Measurements from ENCODE around the gene PRSS48. TPM values are rescaled to one million over a fixed set of nuclear protein-coding genes. Genes with fewer than 3 reads are reported as not detected.
"Not testable (repeated sequence)": the region's sequence is repeated elsewhere in the genome, so short reads cannot be mapped to it uniquely, and the experiment has no call there.

PRSS48 gene, protein sequence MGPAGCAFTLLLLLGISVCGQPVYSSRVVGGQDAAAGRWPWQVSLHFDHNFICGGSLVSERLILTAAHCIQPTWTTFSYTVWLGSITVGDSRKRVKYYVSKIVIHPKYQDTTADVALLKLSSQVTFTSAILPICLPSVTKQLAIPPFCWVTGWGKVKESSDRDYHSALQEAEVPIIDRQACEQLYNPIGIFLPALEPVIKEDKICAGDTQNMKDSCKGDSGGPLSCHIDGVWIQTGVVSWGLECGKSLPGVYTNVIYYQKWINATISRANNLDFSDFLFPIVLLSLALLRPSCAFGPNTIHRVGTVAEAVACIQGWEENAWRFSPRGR
- not detected for total RNA-seq

DNA sequence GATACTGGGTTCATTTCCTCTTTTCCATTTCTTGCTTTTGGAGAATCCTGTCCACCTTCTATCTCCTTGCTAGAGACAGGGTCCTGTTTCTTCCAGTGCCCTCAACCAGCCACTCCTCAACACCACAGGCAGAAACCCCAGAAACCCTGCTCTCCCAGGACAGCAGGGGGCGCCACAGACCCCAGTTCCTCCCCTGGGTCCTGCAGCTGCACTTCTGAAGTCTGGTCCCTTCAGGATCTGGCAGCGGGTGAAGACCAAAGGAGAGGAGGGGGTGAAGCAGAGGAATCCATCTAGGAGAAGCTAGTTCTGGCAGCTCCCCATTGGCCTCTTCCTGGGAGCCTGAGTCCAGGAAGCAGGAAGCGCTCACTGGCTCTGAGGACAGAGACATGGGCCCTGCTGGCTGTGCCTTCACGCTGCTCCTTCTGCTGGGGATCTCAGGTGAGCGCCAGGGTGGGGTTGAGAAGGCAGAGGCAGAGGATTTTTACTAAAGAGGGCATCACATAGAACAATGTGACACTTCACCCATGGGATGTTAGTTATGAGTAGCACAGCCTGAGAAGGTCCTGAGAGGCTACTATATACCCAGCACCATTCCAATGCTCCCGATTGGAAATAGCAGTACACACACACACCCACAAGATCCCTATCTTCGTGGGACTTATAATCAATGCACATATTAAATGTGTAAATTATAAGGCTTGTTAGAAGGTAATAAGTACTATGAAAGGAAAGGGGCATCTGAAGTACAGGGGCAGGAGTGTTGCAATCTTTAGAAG, at the start of gene PRSS48:
Gene PRSS48 (plus strand): TSS at position 375 of the 776 bp plus-strand sequence. CDS start 12 bp downstream, at position 387.
- Mint-ChIP-seq H3K27me3 (peaks cover 5% of the 10 kb centered on the region), H3K4me3 (no peak within 1 kb of the TSS), H3K4me1 (no peaks in the 10 kb centered on the region), H3K9me3 (no peaks in the 10 kb centered on the region), H3K27ac (no peak within 1 kb of the TSS), H3K36me3 (ENCODE audit: low read depth) (no peaks in the 10 kb centered on the region)
- ChIA-PET POLR2A (no interaction called here), CTCF (interaction anchor here (1.4 kb wide), 1 partner anchor 8 kb away, joined by 3 read pairs; no protein-coding TSS in a partner anchor)
- peak; percentile 49 for DNase-seq

DNA sequence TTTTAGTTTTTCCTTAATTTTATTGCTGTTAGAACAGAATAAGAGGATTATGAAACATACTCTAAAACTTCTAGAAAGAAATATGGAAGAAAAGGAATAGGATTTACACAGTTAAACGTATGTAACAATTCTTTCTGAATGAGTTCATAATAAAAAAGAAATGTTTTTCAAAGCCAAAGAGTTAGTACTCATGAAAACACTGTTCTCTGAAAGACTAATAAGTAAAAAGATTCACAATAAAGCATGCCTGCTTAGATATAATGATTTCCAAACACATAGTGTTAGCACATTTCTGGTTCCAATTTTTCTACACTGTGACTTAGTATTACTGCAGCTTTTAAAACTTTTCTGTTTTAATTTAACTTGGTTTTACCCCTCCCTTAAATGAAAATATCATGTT, 49.8 kb upstream of the PRSS48 start:
- ChIA-PET CTCF (no interaction called here), POLR2A (no interaction called here)
- no peak overlapping the region for H3K4me3 Mint-ChIP-seq
- H3K27me3 Mint-ChIP-seq, result peaks cover 22% of the 10 kb centered on the region
- H3K9me3 Mint-ChIP-seq, result no peaks in the 10 kb centered on the region
- DNase-seq, result no peak
- no peaks in the 10 kb centered on the region for H3K36me3 Mint-ChIP-seq (ENCODE audit: low read depth)
- no peaks in the 10 kb centered on the region for H3K4me1 Mint-ChIP-seq
- no peak overlapping the region for H3K27ac Mint-ChIP-seq

DNA sequence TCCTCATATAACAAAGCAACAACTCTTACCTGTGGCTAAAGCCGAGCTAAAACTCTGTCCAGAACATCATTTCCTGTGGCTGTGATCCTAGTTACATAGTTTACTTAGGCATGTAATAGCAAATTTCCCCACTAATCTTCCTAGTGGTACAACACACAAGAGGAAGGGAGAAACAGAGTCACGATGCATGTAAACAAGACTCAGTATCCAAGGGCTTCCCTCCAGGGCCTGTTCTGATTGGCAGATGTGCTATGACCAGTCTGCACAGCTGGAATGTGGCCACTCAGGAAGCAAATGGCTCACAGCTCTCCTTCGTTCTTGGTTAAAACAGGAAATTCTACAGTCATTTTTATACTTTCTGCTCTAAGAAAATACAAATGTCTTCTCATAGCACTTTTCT, 49.2 kb upstream of the PRSS48 start:
- H3K9me3 Mint-ChIP-seq, result no peaks in the 10 kb centered on the region
- no peak overlapping the region for H3K4me3 Mint-ChIP-seq
- POLR2A ChIA-PET, result no interaction called here
- no peak overlapping the region for H3K27ac Mint-ChIP-seq
- DNase-seq, result no peak
- CTCF ChIA-PET, result no interaction called here
- no peaks in the 10 kb centered on the region for H3K4me1 Mint-ChIP-seq
- H3K36me3 Mint-ChIP-seq (ENCODE audit: low read depth), result no peaks in the 10 kb centered on the region
- peaks cover 23% of the 10 kb centered on the region for H3K27me3 Mint-ChIP-seq

DNA sequence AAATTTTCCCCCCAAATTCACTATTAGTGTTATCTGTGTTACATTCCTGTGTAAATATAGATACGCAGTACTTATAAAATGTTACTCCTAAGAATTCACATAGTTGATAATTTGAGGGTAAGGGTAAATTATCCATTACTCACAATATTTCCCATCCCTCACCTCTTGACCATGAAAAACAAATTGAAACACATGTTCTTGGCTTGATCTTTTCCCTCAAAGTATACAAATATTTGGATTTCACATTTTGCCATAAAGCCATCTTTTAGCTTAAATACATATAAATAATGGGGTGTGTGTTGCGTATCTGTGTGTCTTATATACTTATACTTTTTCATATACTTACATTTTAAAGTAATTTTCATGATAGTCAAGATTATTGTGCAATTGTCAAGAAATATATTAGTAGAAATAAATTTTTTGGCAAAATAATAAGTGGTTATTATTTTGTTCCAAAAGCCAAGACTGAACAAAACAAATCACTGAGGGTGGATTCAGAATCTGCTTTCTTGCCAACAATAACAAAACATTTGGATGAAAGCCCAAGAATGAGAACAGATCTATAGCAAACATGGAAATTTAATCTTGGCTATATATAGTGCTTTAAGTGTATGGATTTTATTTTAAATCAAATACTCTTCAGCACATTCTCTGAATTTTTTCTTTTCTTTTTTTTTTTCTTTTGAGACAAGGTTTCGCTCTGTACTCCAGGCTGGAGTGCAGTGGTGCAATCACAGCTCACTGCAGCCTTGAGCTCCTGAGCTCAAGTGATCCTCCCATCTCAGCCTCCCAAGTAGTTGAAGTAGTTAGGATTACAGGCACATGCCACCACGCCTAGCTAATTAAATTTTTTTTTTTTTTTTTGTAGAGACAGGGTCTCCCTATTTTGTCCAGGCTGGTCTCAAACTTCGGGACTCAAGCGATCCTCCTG, 48.5 kb upstream of the PRSS48 start:
- Mint-ChIP-seq H3K9me3 (no peaks in the 10 kb centered on the region), H3K27me3 (peaks cover 23% of the 10 kb centered on the region), H3K4me1 (no peaks in the 10 kb centered on the region), H3K4me3 (no peak overlapping the region), H3K36me3 (ENCODE audit: low read depth) (no peaks in the 10 kb centered on the region), H3K27ac (no peak overlapping the region)
- no peak for DNase-seq
- POLR2A ChIA-PET, result no interaction called here
- CTCF ChIA-PET, result interaction anchor here (0.6 kb wide), 1 partner anchor 36 kb away, joined by 3 read pairs; no protein-coding TSS in a partner anchor

DNA sequence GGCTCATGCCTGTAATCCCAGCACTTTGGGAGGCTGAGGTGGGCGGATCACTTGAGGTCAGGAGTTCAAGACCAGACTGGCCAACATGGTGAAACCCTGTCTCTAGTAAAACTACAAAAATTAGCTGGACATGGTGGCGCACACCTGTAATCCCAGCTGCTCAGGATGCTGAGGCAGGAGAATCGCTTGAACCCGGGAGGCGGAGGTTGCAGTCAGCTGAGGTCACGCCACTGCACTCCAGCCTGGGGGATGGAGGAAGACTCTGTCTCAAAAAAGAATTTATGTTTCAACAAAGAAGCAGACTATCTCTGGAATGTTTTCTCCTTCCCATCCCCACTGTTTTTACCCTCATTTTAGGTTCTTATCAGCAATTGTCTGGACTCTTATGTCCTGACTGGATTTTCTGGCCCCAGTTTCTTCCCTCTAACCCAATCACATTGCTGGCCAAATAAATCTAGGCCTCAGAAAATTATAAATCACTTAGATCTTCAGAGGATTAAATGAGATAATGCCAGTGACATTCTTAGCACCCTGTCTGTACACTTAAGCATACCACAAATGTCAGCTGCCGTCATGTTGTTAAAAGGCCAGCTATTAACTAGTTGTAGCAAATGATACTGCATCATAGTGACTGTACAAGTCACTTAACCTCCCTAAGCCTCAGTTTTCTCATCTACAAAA, 44.9 kb upstream of the PRSS48 start:
- no peak for DNase-seq
- Mint-ChIP-seq H3K4me1 (no peaks in the 10 kb centered on the region), H3K9me3 (no peaks in the 10 kb centered on the region), H3K27me3 (peaks cover 14% of the 10 kb centered on the region), H3K4me3 (no peak overlapping the region), H3K36me3 (ENCODE audit: low read depth) (no peaks in the 10 kb centered on the region), H3K27ac (no peak overlapping the region)
- ChIA-PET CTCF (no interaction called here), POLR2A (no interaction called here)

DNA sequence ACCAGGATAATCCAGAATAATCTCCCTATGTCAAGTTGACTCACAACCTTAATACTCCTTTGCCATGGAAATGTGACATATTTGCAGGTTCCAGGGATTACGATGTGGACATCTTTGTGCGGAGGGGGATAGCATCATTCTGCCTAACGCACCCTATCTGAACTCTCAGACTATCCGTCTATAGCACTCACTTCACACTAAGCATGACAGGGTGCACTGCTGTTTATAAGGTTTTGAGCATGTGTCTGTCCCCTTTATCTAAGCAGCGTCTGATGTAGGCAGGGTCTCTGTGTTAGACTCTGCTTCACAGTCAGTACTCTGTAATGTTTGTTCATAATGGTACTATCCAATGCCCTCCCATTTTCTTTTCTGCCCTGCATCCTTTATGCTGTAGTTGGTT, 43.4 kb upstream of the PRSS48 start:
- no peaks in the 10 kb centered on the region for H3K4me1 Mint-ChIP-seq
- CTCF ChIA-PET, result no interaction called here
- H3K36me3 Mint-ChIP-seq (ENCODE audit: low read depth), result no peaks in the 10 kb centered on the region
- H3K4me3 Mint-ChIP-seq, result no peak overlapping the region
- DNase-seq, result no peak
- no peak overlapping the region for H3K27ac Mint-ChIP-seq
- peaks cover 8% of the 10 kb centered on the region for H3K27me3 Mint-ChIP-seq
- H3K9me3 Mint-ChIP-seq, result no peaks in the 10 kb centered on the region
- POLR2A ChIA-PET, result no interaction called here

DNA sequence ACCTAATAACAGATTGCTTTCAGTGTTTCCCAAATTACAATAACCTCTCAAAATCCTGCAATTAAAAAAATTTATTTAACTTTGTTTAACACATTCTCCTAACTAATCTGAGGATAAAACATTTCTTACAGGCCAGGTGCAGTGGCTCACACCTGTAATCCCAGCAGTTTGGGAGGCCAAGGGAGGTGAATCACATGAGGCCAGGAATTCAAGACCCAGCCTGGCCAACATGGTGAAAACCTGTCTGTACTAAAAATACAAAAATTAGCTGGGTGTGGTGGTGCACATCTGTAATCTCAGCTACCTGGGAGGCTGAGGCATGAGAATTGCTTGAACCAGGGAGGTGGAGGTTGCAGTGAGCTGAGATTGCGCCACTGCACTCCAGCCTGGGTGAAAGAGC, 41.6 kb upstream of the PRSS48 start:
- H3K4me1 Mint-ChIP-seq; POLR2A ChIA-PET; H3K27me3 Mint-ChIP-seq; DNase-seq; CTCF ChIA-PET; H3K9me3 Mint-ChIP-seq; H3K36me3 Mint-ChIP-seq (ENCODE audit: low read depth); H3K4me3 Mint-ChIP-seq; H3K27ac Mint-ChIP-seq: not testable (repeated sequence)

DNA sequence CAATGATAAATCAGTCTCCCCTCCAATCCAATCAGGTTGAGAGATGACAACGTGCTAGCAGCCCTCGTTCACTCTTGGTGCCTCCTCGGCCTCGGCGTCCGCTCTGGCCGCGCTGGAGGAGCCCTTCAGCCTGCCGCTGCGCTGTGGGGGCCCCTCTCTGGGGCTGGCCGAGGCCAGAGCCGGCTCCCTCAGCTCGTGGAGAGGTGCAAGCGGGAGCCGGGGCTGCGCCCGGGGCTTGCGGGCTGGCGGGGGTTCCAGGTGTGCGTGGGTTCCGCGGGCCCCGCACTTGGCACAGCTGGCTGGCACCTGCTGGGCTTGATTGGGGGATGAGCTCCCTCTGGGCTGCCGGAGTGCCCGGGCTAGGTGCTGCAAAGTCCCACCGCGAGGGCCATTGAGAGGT, 40.9 kb upstream of the PRSS48 start:
- no peaks in the 10 kb centered on the region for H3K4me1 Mint-ChIP-seq
- H3K4me3 Mint-ChIP-seq, result no peak overlapping the region
- H3K27me3 Mint-ChIP-seq, result peaks cover 8% of the 10 kb centered on the region
- no peak overlapping the region for H3K27ac Mint-ChIP-seq
- no peaks in the 10 kb centered on the region for H3K9me3 Mint-ChIP-seq
- CTCF ChIA-PET, result no interaction called here
- no peak for DNase-seq
- no peaks in the 10 kb centered on the region for H3K36me3 Mint-ChIP-seq (ENCODE audit: low read depth)
- POLR2A ChIA-PET, result no interaction called here

DNA sequence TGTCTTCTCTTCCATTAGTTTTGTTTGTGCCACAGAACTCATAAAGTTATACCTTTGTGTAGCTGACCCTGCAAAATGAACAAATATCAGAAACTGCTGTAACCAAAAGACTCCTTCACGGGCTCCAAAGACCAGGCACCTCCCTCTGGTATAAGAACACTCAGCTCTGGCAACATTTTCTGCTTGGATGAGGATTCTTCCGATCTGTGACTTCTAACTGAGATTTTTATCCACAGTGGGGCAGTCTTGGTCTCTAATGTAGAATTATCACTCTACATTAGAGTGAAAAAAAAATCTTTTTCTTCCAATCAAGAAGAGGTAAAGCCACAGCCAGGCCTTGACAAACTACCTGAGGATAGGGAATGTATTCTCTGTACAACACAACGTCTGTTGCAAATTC, 38.5 kb upstream of the PRSS48 start:
- DNase-seq, result no peak
- Mint-ChIP-seq H3K9me3 (no peaks in the 10 kb centered on the region), H3K36me3 (ENCODE audit: low read depth) (no peaks in the 10 kb centered on the region), H3K27ac (no peak overlapping the region), H3K4me3 (no peak overlapping the region), H3K27me3 (peaks cover 14% of the 10 kb centered on the region), H3K4me1 (no peaks in the 10 kb centered on the region)
- CTCF ChIA-PET, result no interaction called here
- POLR2A ChIA-PET, result no interaction called here

DNA sequence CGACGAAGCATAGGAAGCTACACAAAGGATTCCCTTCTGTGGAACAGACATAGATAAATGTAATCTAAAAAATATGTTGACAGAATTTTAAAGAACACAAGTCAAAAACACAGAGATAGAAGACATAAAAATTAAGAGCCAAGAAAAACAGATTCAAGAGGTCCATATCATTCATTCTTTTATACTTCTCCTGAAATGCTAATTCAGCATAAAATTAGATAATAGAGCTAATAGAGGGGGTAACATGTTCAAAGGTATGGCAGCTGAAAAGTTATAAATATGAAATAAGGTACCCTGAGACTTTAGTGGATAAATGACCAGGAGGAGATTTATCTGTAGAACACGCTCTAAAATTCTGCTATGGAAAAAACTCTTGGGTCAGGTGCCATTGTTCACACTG, 37.4 kb upstream of the PRSS48 start:
- Mint-ChIP-seq H3K4me1 (no peaks in the 10 kb centered on the region), H3K9me3 (no peaks in the 10 kb centered on the region), H3K4me3 (no peak overlapping the region), H3K27ac (no peak overlapping the region), H3K36me3 (ENCODE audit: low read depth) (no peaks in the 10 kb centered on the region), H3K27me3 (peaks cover 15% of the 10 kb centered on the region)
- no peak for DNase-seq
- ChIA-PET POLR2A (no interaction called here), CTCF (no interaction called here)

DNA sequence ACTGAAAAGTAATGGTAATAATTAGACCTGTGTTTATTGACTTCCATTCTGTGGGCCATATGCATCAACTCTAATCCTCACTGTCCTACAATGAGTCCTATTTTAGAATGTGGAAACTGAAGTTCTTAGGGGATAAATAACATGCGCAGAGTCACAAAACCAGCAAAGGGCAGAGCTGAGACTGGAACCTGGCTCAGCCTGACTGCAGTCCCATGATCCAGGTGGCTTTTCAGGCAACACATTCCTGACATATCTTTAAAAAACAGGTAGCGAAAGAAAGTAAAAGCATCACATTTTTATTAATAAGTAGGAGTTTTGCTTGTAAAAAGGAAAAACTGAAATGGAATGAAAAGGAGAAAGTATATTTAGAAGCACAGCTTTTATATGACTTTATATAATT, 34.7 kb upstream of the PRSS48 start:
- ChIA-PET CTCF (no interaction called here), POLR2A (no interaction called here)
- Mint-ChIP-seq H3K27me3 (peaks cover 18% of the 10 kb centered on the region), H3K36me3 (ENCODE audit: low read depth) (no peaks in the 10 kb centered on the region), H3K27ac (no peak overlapping the region), H3K4me3 (no peak overlapping the region), H3K4me1 (no peaks in the 10 kb centered on the region), H3K9me3 (no peaks in the 10 kb centered on the region)
- no peak for DNase-seq

DNA sequence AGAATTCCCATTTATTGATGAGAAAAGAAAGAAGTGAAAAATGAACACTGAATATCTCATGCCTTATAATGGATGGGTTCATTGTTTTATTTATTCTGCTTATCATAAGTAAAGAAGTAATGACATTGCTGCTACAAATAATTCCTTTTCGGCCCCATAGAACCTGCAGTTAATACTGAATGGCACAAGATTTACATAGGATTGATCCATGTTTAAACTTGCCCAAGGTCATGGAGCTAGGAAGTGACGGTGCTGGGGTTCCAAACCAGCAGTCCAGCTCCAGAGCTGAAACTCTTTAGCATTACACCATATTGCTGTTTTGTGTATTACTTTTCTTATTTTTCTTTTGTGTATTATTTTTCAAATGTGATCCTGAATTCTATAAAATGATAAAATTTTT, 30.2 kb upstream of the PRSS48 start:
- Mint-ChIP-seq H3K27me3 (peaks cover 20% of the 10 kb centered on the region), H3K27ac (no peak overlapping the region), H3K4me3 (no peak overlapping the region), H3K4me1 (no peaks in the 10 kb centered on the region), H3K9me3 (no peaks in the 10 kb centered on the region), H3K36me3 (ENCODE audit: low read depth) (no peaks in the 10 kb centered on the region)
- no peak for DNase-seq
- CTCF ChIA-PET, result no interaction called here
- POLR2A ChIA-PET, result no interaction called here

DNA sequence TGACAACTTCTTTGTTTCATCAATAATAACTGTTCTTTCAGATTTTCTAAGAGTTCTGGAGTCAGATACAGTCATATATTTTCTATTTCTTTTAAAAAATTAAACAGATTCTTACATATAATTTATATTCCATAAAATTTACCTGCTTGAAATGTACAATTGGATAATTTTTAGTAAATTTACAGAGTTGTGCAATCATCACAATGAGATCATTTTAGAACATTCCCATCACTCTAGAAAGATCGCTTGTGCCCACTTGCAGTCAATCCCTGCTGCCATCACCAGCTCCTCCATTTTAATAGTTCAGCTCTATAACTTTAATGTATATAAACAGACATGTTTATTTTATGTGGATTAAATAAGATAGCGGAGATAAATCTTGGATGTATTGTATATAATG, 29.6 kb upstream of the PRSS48 start:
- CTCF ChIA-PET, result interaction anchor here (1.2 kb wide), 1 partner anchor 69 kb away, joined by 3 read pairs; no protein-coding TSS in a partner anchor
- Mint-ChIP-seq H3K4me3 (no peak overlapping the region), H3K27ac (no peak overlapping the region), H3K27me3 (peaks cover 17% of the 10 kb centered on the region), H3K4me1 (no peaks in the 10 kb centered on the region), H3K9me3 (no peaks in the 10 kb centered on the region), H3K36me3 (ENCODE audit: low read depth) (no peaks in the 10 kb centered on the region)
- POLR2A ChIA-PET, result no interaction called here
- no peak for DNase-seq
